Superior temporal gyrus (tissue), 1 donor: ENCODE data around the gene CPXM1.
"Not testable (repeated sequence)": the region's sequence is repeated elsewhere in the genome, so short reads cannot be mapped to it uniquely, and the experiment has no call there.

Experiments used
- DNase-seq: peaks from one replicate; pipeline ENCODE4 v3.0.0-alpha.2; 2016; ENCODE audit errors: extremely low spot score

The CPXM1 gene

GRCh38 chr20:2799688-2800520, 523 bp downstream of the CPXM1 start:
- no peak for DNase-seq

- DNase-seq: no peak
These were observed 1.2 kb downstream of the CPXM1 start for GRCh38 chr20:2799271-2799670.

GRCh38 chr20:2798814-2799213, 1.6 kb downstream of the CPXM1 start:
- no peak for DNase-seq

- no peak for DNase-seq
These were observed 2.2 kb downstream of the CPXM1 start for GRCh38 chr20:2798095-2798805.

- DNase-seq: no peak
These were observed 3.1 kb downstream of the CPXM1 start for GRCh38 chr20:2797136-2797983.

- no peak for DNase-seq
These were observed 4.3 kb downstream of the CPXM1 start for GRCh38 chr20:2796011-2796660.

GRCh38 chr20:2795451-2795850, 5.0 kb downstream of the CPXM1 start:
- DNase-seq: no peak

- DNase-seq: no peak
These were observed 5.5 kb downstream of the CPXM1 start for GRCh38 chr20:2794866-2795447.

- no peak for DNase-seq
These were observed 6.2 kb downstream of the CPXM1 start for GRCh38 chr20:2794202-2794748.

GRCh38 chr20:2793471-2793870, 7.0 kb downstream of the CPXM1 start:
- DNase-seq: no peak

- no peak for DNase-seq
These were observed 16.4 kb downstream of the CPXM1 start for GRCh38 chr20:2783908-2784566.

- no peak for DNase-seq
These were observed 19.5 kb downstream of the CPXM1 start for GRCh38 chr20:2780948-2781347.

- DNase-seq: no peak
These were observed 21.7 kb downstream of the CPXM1 start for GRCh38 chr20:2778602-2779321.

GRCh38 chr20:2775139-2775538, 25.3 kb downstream of the CPXM1 start:
- DNase-seq: no peak

- DNase-seq: no peak
These were observed 26.6 kb downstream of the CPXM1 start for GRCh38 chr20:2773812-2774211.

GRCh38 chr20:2771631-2772080, 28.8 kb downstream of the CPXM1 start:
- no peak for DNase-seq

GRCh38 chr20:2770091-2770490, 30.3 kb downstream of the CPXM1 start:
- not testable (repeated sequence) for DNase-seq

- DNase-seq: no peak
These were observed 31.8 kb downstream of the CPXM1 start for GRCh38 chr20:2768632-2769015.

- DNase-seq: no peak
These were observed 32.4 kb downstream of the CPXM1 start for GRCh38 chr20:2767768-2768631.
